HEK293 (cell line): ENCODE data around the gene TIMM50.
A peak's percentile ranks its signal among the peaks of the same experiment; 100 is the strongest.

ENCODE experiments used
- BCL11B ChIP-seq: fragments of 450-650 bp; formaldehyde crosslinking; IDR thresholded peaks from 2 replicates; pipeline ENCODE4 v1.5.1; 2016; ENCODE audit warnings: low read depth, missing biosample characterization, missing genetic modification characterization
- EGR2 ChIP-seq: fragments of 450-650 bp; formaldehyde crosslinking; IDR thresholded peaks from 2 replicates; pipeline ENCODE4 v1.5.1; 2016; ENCODE audit warnings: low read depth, missing biosample characterization, missing genetic modification characterization
- GFI1B ChIP-seq: fragments of 450-650 bp; formaldehyde crosslinking; IDR thresholded peaks from 2 replicates; pipeline ENCODE4 v1.5.1; 2016; ENCODE audit warnings: missing biosample characterization, missing genetic modification characterization
- GLIS1 ChIP-seq: fragments of 450-650 bp; formaldehyde crosslinking; IDR thresholded peaks from 2 replicates; pipeline ENCODE4 v1.5.1; 2016; ENCODE audit warnings: missing biosample characterization, missing genetic modification characterization
- KLF10 ChIP-seq: fragments of 450-650 bp; IDR thresholded peaks from 2 replicates; pipeline ENCODE4 v1.5.1; 2018; ENCODE audit warnings: missing biosample characterization, mild to moderate bottlenecking, missing genetic modification characterization
- MYNN ChIP-seq: fragments of 450-650 bp; formaldehyde crosslinking; IDR thresholded peaks from 2 replicates; pipeline ENCODE4 v1.5.1; 2016; ENCODE audit warnings: missing biosample characterization, missing genetic modification characterization, borderline replicate concordance
- SALL2 ChIP-seq: fragments of 450-650 bp; formaldehyde crosslinking; IDR thresholded peaks from 2 replicates; pipeline ENCODE4 v1.5.0; 2017; ENCODE audit warnings: missing biosample characterization, mild to moderate bottlenecking, missing genetic modification characterization, borderline replicate concordance
- ZBTB20 ChIP-seq: fragments of 450-650 bp; formaldehyde crosslinking; IDR thresholded peaks from 2 replicates; pipeline ENCODE4 v1.5.1; 2016; ENCODE audit warnings: missing biosample characterization, missing genetic modification characterization
- ZNF112 ChIP-seq: fragments of 450-650 bp; formaldehyde crosslinking; IDR thresholded peaks from 2 replicates; pipeline ENCODE4 v1.5.0; 2017; ENCODE audit warnings: missing biosample characterization, missing genetic modification characterization
- ZNF174 ChIP-seq: fragments of 450-650 bp; formaldehyde crosslinking; IDR thresholded peaks from 2 replicates; pipeline ENCODE4 v1.5.0; 2017; ENCODE audit warnings: missing biosample characterization, mild to moderate bottlenecking, missing genetic modification characterization
- ZNF184 ChIP-seq: fragments of 450-650 bp; IDR thresholded peaks from 2 replicates; pipeline ENCODE4 v1.5.1; 2018; ENCODE audit warnings: missing biosample characterization, mild to moderate bottlenecking, missing genetic modification characterization
- ZNF223 ChIP-seq: fragments of 450-650 bp; formaldehyde crosslinking; IDR thresholded peaks from 2 replicates; pipeline ENCODE4 v1.5.1; 2016; ENCODE audit warnings: missing biosample characterization, missing genetic modification characterization
- ZNF248 ChIP-seq: fragments of 450-650 bp; formaldehyde crosslinking; IDR thresholded peaks from 2 replicates; pipeline ENCODE4 v1.5.1; 2017; ENCODE audit warnings: missing biosample characterization, missing genetic modification characterization
- ZNF266 ChIP-seq: fragments of 450-650 bp; formaldehyde crosslinking; IDR thresholded peaks from 2 replicates; pipeline ENCODE4 v1.5.1; 2016; ENCODE audit warnings: missing biosample characterization, missing genetic modification characterization, low read depth
- ZNF366 ChIP-seq: fragments of 450-650 bp; formaldehyde crosslinking; conservative IDR thresholded peaks from 2 replicates; pipeline ENCODE4 v1.5.1; 2016; ENCODE audit warnings: missing biosample characterization, missing genetic modification characterization
- ZNF558 ChIP-seq: fragments of 450-650 bp; formaldehyde crosslinking; IDR thresholded peaks from 2 replicates; pipeline ENCODE4 v1.5.1; 2016; ENCODE audit warnings: missing biosample characterization, missing genetic modification characterization
- ZNF701 ChIP-seq: fragments of 450-650 bp; formaldehyde crosslinking; IDR thresholded peaks from 2 replicates; pipeline ENCODE4 v1.5.1; 2016; ENCODE audit warnings: missing biosample characterization, missing genetic modification characterization
- TF ChIP-seq, protein P1 (sequence below): fragments of 450-650 bp; formaldehyde crosslinking; IDR thresholded peaks from 2 replicates; pipeline ENCODE4 v1.5.1; 2016; ENCODE audit warnings: missing biosample characterization, missing genetic modification characterization
- TF ChIP-seq, protein P2 (sequence below): fragments of 450-650 bp; formaldehyde crosslinking; IDR thresholded peaks from 2 replicates; pipeline ENCODE4; 2016; ENCODE audit warnings: missing biosample characterization, missing genetic modification characterization
- TF ChIP-seq, protein P3 (sequence below): fragments of 450-650 bp; formaldehyde crosslinking; IDR thresholded peaks from 2 replicates; pipeline ENCODE4 v1.5.1; 2016; ENCODE audit warnings: missing biosample characterization, missing genetic modification characterization, low read depth
- TF ChIP-seq, protein P4 (sequence below): fragments of 450-650 bp; formaldehyde crosslinking; IDR thresholded peaks from 2 replicates; pipeline ENCODE4 v1.5.1; 2016; ENCODE audit warnings: missing biosample characterization, missing genetic modification characterization
- TF ChIP-seq, protein P5 (sequence below): fragments of 450-650 bp; formaldehyde crosslinking; conservative IDR thresholded peaks from 2 replicates; pipeline ENCODE4 v1.5.1; 2016; ENCODE audit warnings: low read depth, missing biosample characterization, missing genetic modification characterization
- TF ChIP-seq, protein P6 (sequence below): fragments of 450-650 bp; formaldehyde crosslinking; IDR thresholded peaks from 2 replicates; pipeline ENCODE4 v1.5.1; 2016; ENCODE audit warnings: missing biosample characterization, missing genetic modification characterization
- TF ChIP-seq, protein P7 (sequence below): fragments of 450-650 bp; formaldehyde crosslinking; IDR thresholded peaks from 2 replicates; pipeline ENCODE4 v1.5.1; 2016; ENCODE audit warnings: missing biosample characterization, missing genetic modification characterization

Gene TIMM50

DNA sequence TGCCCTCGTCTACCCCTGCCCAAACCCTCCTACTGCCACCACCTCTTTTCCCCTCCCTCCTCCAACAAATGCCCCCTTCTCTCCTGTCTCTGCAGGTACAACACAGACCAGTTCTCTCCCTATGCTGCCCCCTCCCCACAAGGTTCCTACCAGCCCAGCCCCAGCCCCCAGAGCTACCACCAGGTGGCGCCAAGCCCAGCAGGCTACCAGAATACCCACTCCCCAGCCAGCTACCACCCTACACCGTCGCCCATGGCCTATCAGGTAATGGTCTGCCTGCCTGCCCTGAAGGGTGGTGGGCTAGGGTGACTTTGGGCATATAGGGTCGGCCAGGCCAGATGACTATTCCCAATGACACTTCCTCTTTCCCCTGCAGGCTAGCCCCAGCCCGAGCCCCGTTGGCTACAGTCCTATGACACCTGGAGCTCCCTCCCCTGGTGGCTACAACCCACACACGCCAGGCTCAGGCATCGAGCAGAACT is 6.5 kb upstream of the TIMM50 start (continued):
- no peak for TF ChIP-seq ZNF223
- TF ChIP-seq ZNF184 (tag by site-specific recombination): no peak
- TF ChIP-seq ZNF701 (tag by site-specific recombination): no peak
- TF ChIP-seq, protein P1, sequence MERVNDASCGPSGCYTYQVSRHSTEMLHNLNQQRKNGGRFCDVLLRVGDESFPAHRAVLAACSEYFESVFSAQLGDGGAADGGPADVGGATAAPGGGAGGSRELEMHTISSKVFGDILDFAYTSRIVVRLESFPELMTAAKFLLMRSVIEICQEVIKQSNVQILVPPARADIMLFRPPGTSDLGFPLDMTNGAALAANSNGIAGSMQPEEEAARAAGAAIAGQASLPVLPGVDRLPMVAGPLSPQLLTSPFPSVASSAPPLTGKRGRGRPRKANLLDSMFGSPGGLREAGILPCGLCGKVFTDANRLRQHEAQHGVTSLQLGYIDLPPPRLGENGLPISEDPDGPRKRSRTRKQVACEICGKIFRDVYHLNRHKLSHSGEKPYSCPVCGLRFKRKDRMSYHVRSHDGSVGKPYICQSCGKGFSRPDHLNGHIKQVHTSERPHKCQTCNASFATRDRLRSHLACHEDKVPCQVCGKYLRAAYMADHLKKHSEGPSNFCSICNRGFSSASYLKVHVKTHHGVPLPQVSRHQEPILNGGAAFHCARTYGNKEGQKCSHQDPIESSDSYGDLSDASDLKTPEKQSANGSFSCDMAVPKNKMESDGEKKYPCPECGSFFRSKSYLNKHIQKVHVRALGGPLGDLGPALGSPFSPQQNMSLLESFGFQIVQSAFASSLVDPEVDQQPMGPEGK: peak; percentile 97
- no peak for TF ChIP-seq ZNF248 (tag by site-specific recombination)
- TF ChIP-seq, protein P2, sequence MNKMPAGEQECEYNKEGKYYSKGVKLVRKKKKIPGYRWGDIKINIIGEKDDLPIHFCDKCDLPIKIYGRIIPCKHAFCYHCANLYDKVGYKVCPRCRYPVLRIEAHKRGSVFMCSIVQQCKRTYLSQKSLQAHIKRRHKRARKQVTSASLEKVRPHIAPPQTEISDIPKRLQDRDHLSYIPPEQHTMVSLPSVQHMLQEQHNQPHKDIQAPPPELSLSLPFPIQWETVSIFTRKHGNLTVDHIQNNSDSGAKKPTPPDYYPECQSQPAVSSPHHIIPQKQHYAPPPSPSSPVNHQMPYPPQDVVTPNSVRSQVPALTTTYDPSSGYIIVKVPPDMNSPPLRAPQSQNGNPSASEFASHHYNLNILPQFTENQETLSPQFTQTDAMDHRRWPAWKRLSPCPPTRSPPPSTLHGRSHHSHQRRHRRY (tag by site-specific recombination): no peak
- TF ChIP-seq, protein P3, sequence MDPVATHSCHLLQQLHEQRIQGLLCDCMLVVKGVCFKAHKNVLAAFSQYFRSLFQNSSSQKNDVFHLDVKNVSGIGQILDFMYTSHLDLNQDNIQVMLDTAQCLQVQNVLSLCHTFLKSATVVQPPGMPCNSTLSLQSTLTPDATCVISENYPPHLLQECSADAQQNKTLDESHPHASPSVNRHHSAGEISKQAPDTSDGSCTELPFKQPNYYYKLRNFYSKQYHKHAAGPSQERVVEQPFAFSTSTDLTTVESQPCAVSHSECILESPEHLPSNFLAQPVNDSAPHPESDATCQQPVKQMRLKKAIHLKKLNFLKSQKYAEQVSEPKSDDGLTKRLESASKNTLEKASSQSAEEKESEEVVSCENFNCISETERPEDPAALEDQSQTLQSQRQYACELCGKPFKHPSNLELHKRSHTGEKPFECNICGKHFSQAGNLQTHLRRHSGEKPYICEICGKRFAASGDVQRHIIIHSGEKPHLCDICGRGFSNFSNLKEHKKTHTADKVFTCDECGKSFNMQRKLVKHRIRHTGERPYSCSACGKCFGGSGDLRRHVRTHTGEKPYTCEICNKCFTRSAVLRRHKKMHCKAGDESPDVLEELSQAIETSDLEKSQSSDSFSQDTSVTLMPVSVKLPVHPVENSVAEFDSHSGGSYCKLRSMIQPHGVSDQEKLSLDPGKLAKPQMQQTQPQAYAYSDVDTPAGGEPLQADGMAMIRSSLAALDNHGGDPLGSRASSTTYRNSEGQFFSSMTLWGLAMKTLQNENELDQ (tag by site-specific recombination): no peak
- no peak for TF ChIP-seq KLF10 (tag by site-specific recombination)
- no peak for TF ChIP-seq BCL11B (tag by site-specific recombination)
- TF ChIP-seq, protein P4, sequence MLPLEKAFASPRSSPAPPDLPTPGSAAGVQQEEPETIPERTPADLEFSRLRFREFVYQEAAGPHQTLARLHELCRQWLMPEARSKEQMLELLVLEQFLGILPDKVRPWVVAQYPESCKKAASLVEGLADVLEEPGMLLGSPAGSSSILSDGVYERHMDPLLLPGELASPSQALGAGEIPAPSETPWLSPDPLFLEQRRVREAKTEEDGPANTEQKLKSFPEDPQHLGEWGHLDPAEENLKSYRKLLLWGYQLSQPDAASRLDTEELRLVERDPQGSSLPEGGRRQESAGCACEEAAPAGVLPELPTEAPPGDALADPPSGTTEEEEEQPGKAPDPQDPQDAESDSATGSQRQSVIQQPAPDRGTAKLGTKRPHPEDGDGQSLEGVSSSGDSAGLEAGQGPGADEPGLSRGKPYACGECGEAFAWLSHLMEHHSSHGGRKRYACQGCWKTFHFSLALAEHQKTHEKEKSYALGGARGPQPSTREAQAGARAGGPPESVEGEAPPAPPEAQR (tag by site-specific recombination): no peak
- TF ChIP-seq ZNF366: no peak
- TF ChIP-seq, protein P5, sequence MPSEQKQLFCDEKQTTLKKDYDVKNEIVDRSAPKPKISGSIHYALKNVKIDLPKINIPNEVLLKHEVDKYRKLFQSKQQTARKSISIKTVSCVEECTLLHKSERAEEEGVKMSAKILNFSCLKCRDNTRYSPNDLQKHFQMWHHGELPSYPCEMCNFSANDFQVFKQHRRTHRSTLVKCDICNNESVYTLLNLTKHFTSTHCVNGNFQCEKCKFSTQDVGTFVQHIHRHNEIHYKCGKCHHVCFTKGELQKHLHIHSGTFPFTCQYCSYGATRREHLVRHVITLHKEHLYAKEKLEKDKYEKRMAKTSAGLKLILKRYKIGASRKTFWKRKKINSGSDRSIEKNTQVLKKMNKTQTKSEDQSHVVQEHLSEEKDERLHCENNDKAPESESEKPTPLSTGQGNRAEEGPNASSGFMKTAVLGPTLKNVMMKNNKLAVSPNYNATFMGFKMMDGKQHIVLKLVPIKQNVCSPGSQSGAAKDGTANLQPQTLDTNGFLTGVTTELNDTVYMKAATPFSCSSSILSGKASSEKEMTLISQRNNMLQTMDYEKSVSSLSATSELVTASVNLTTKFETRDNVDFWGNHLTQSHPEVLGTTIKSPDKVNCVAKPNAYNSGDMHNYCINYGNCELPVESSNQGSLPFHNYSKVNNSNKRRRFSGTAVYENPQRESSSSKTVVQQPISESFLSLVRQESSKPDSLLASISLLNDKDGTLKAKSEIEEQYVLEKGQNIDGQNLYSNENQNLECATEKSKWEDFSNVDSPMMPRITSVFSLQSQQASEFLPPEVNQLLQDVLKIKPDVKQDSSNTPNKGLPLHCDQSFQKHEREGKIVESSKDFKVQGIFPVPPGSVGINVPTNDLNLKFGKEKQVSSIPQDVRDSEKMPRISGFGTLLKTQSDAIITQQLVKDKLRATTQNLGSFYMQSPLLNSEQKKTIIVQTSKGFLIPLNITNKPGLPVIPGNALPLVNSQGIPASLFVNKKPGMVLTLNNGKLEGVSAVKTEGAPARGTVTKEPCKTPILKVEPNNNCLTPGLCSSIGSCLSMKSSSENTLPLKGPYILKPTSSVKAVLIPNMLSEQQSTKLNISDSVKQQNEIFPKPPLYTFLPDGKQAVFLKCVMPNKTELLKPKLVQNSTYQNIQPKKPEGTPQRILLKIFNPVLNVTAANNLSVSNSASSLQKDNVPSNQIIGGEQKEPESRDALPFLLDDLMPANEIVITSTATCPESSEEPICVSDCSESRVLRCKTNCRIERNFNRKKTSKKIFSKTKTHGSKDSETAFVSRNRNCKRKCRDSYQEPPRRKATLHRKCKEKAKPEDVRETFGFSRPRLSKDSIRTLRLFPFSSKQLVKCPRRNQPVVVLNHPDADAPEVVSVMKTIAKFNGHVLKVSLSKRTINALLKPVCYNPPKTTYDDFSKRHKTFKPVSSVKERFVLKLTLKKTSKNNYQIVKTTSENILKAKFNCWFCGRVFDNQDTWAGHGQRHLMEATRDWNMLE: no peak
- TF ChIP-seq, protein P6, sequence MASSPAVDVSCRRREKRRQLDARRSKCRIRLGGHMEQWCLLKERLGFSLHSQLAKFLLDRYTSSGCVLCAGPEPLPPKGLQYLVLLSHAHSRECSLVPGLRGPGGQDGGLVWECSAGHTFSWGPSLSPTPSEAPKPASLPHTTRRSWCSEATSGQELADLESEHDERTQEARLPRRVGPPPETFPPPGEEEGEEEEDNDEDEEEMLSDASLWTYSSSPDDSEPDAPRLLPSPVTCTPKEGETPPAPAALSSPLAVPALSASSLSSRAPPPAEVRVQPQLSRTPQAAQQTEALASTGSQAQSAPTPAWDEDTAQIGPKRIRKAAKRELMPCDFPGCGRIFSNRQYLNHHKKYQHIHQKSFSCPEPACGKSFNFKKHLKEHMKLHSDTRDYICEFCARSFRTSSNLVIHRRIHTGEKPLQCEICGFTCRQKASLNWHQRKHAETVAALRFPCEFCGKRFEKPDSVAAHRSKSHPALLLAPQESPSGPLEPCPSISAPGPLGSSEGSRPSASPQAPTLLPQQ (tag by site-specific recombination): peak; percentile 53; the same call in 1 of the 2 replicates
- TF ChIP-seq ZBTB20 (tag by site-specific recombination): no peak
- TF ChIP-seq, protein P7, sequence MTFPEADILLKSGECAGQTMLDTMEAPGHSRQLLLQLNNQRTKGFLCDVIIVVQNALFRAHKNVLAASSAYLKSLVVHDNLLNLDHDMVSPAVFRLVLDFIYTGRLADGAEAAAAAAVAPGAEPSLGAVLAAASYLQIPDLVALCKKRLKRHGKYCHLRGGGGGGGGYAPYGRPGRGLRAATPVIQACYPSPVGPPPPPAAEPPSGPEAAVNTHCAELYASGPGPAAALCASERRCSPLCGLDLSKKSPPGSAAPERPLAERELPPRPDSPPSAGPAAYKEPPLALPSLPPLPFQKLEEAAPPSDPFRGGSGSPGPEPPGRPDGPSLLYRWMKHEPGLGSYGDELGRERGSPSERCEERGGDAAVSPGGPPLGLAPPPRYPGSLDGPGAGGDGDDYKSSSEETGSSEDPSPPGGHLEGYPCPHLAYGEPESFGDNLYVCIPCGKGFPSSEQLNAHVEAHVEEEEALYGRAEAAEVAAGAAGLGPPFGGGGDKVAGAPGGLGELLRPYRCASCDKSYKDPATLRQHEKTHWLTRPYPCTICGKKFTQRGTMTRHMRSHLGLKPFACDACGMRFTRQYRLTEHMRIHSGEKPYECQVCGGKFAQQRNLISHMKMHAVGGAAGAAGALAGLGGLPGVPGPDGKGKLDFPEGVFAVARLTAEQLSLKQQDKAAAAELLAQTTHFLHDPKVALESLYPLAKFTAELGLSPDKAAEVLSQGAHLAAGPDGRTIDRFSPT (tag by site-specific recombination): peak; percentile 84; the same call in 1 of the 2 replicates
- no peak for TF ChIP-seq GFI1B (tag by site-specific recombination)
- no peak for TF ChIP-seq ZNF558 (tag by site-specific recombination)
- no peak; the same call in 1 of the 2 replicates for TF ChIP-seq SALL2 (tag by site-specific recombination)
- TF ChIP-seq MYNN: no peak
- no peak for TF ChIP-seq ZNF266 (tag by site-specific recombination)
- TF ChIP-seq ZNF174 (tag by site-specific recombination): no peak
- 0 out of 2 replicates have a peak, but pooled peaks have one; percentile 3 for TF ChIP-seq EGR2 (tag by site-specific recombination)
- TF ChIP-seq ZNF112 (tag by site-specific recombination): no peak
- no peak for TF ChIP-seq GLIS1 (tag by site-specific recombination)
